SIG-M5 treated with dmso at 0.1 percent for 504 hours (cell line): ENCODE results near the gene AIFM3.
"Not testable (repeated sequence)": the region's sequence is repeated elsewhere in the genome, so short reads cannot be mapped to it uniquely, and the experiment has no call there.

Experiments used
- DNase-seq: peaks from one replicate; lab custom pipeline; 2025; ENCODE audit not compliant: unreplicated experiment; lab: John Stamatoyannopoulos, UW

Gene AIFM3

GRCh38 chr22:21000987-21001600, 34.0 kb downstream of the AIFM3 start:
- no peak for DNase-seq

- DNase-seq: peak; percentile 92
Measured at GRCh38 chr22:21001601-21002325, 34.7 kb downstream of the AIFM3 start, which contains the start of gene THAP7. TSS of gene THAP7 (minus strand) at chr22:21002118. CDS start at chr22:21001911, 207 bp downstream.

- no peak for DNase-seq
Measured at GRCh38 chr22:21003782-21004181, 36.7 kb downstream of the AIFM3 start.

- not testable (repeated sequence) for DNase-seq
Measured at GRCh38 chr22:21009208-21009607, 42.2 kb downstream of the AIFM3 start.

GRCh38 chr22:21009638-21010425, 42.8 kb downstream of the AIFM3 start:
- peak; percentile 44 for DNase-seq

- DNase-seq: no peak
Measured at GRCh38 chr22:21010426-21011113, 43.5 kb downstream of the AIFM3 start.

- no peak for DNase-seq
Measured at GRCh38 chr22:21012446-21013407, 45.7 kb downstream of the AIFM3 start.

GRCh38 chr22:21013657-21014201, 46.7 kb downstream of the AIFM3 start:
- no peak for DNase-seq

- DNase-seq: peak; percentile 75
Measured at GRCh38 chr22:21014202-21014725, 47.2 kb downstream of the AIFM3 start.

GRCh38 chr22:21014726-21015465, 47.8 kb downstream of the AIFM3 start, which contains the start of gene P2RX6:
TSS of gene P2RX6 (plus strand) at chr22:21015165. CDS start at chr22:21015175, 10 bp downstream.
- DNase-seq: no peak

GRCh38 chr22:21015466-21016006, 48.5 kb downstream of the AIFM3 start:
- no peak for DNase-seq

GRCh38 chr22:21016644-21017420, 49.8 kb downstream of the AIFM3 start:
- DNase-seq: no peak

- DNase-seq: no peak
Measured at GRCh38 chr22:21018314-21018713, 51.3 kb downstream of the AIFM3 start.

GRCh38 chr22:21020802-21021429, 53.9 kb downstream of the AIFM3 start:
- DNase-seq: peak; percentile 13

- DNase-seq: no peak
Measured at GRCh38 chr22:21022507-21022906, 55.5 kb downstream of the AIFM3 start.

GRCh38 chr22:21022955-21023614, 56.0 kb downstream of the AIFM3 start:
- no peak for DNase-seq

- DNase-seq: no peak
Measured at GRCh38 chr22:21025266-21025665, 58.2 kb downstream of the AIFM3 start.
